Transverse colon (tissue), 4 donors: ENCODE results near the gene MAGEB3. TPM values are rescaled to one million over a fixed set of nuclear protein-coding genes. Genes with fewer than 3 reads are reported as not detected.

ENCODE experiments used
- DNase-seq: peaks from one replicate; pipeline ENCODE4 v3.0.0-alpha.2; 2019
- H3K27ac ChIP-seq, 4 donors: fragments of 200-600 bp; sonication (generic); 2 replicates each; pipeline ENCODE4 v1.5.1; 2016 to 2018; ENCODE audit warnings: inconsistent platforms in 4 of 4
- H3K27me3 ChIP-seq: fragments of 200-600 bp; sonication (generic); 2 replicates; pipeline ENCODE4 v1.5.1; 2017; ENCODE audit warnings: inconsistent platforms
- H3K36me3 ChIP-seq, 4 donors: fragments of 200-600 bp; sonication (generic); 2 replicates each; pipeline ENCODE4 v1.5.1; 2017 to 2019; ENCODE audit warnings: inconsistent platforms in 4 of 4
- H3K4me1 ChIP-seq, 4 donors: fragments of 200-600 bp; sonication (generic); 2 replicates each; pipeline ENCODE4 v1.5.1; 2017 to 2020; ENCODE audit warnings: inconsistent platforms in 4 of 4
- H3K4me3 ChIP-seq, 4 donors: fragments of 200-600 bp; sonication (generic); 1 replicate in 1 of 4; 2 replicates in 3 of 4; pipeline versions ENCODE4 v1.5.1 to v1.6.1; 2017 to 2019; ENCODE audit warnings: inconsistent platforms in 4 of 4
- H3K9me3 ChIP-seq, 2 donors: fragments of 200-600 bp; sonication (generic); 2 replicates each; pipeline ENCODE4 v1.5.1; 2017 to 2019; ENCODE audit warnings: inconsistent platforms in 2 of 2
- CTCF ChIP-seq, 5 experiments: fragments of 200-600 bp in 3 of 5; fragments of 450-650 bp in 2 of 5; sonication (generic) in 3 of 5; IDR thresholded peaks; 1 replicate in 2 of 5; 2 replicates in 3 of 5; pipeline ENCODE4 v1.5.1; 2016 to 2017; ENCODE audit warnings: antibody characterized with exemption in 5 of 5, inconsistent platforms in 3 of 5, mild to moderate bottlenecking in 2 of 5, moderate library complexity in 1 of 5
- EP300 ChIP-seq: sonication (generic); formaldehyde crosslinking; IDR thresholded peaks from one replicate; pipeline ENCODE4 v1.6.1; 2017; ENCODE audit warnings: antibody characterized with exemption, low read depth
- POLR2A ChIP-seq: fragments of 450-650 bp; IDR thresholded peaks from one replicate; pipeline ENCODE4 v1.6.1; 2016; ENCODE audit warnings: antibody characterized with exemption, mild to moderate bottlenecking, moderate library complexity
- POLR2AphosphoS5 ChIP-seq, 3 donors: sonication (generic); formaldehyde crosslinking; IDR thresholded peaks; one replicate each; pipeline ENCODE4 v1.6.1; 2016; ENCODE audit warnings: antibody characterized with exemption in 3 of 3
- WGBS, 2 donors: methylation state at CpG; one replicate each; pipeline ENCODE4 v1.1.5; 2018; ENCODE audit warnings: low coverage in 1 of 2; 5-methylcytosine and 5-hydroxymethylcytosine counted together
- in situ Hi-C, 4 donors: fragments of 200-750 bp; cut with MboI; loops; one replicate each; pipeline versions ENCODE4 v1.15.0 to v1.15.1; 2017; ENCODE audit warnings: low sequenced_read_pairs in 3 of 4, low pct_ligation_motif_present in 1 of 4, low pct_unique_long_range_greater_than_20kb in 1 of 4
- intact Hi-C: fragments of 100-400 bp; cut with DNase I; formaldehyde crosslinking; loops from one replicate; pipeline ENCODE4 v1.15.1; 2023; ENCODE audit warnings: low total_unique reads
- total RNA-seq, 4 donors: library from RNA; depleted of rRNA; stranded (reverse); fragments of >200 nt; gene quantifications; one replicate each; pipeline ENCODE4 v1.1.0, GENCODE V29; 2016

MAGEB3 gene
- total RNA-seq, 4 donors from 2014 or later, result not detected

GRCh38 chrX:30259927-30260326, 29.5 kb downstream of the MAGEB3 start:
- no peak for TF ChIP-seq CTCF (IDR thresholded peaks at IDR 0.05)
- Histone ChIP-seq H3K9me3 (no peaks in the 10 kb centered on the region), H3K4me1 (no peaks in the 10 kb centered on the region), H3K36me3 (no peaks in the 10 kb centered on the region), H3K27me3 (no peaks in the 10 kb centered on the region), H3K4me3 (no peak overlapping the region), H3K27ac (no peak overlapping the region)
- WGBS, 2 donors, result 52% methylated on average over 2 of the region's 2 CpGs; no CpG with 5 or more reads in 1 of the 2 donors
- DNase-seq, result no peak
- intact Hi-C loops, result no loop called here
- in situ Hi-C loops, result no loop called here

GRCh38 chrX:30261012-30261411, 30.6 kb downstream of the MAGEB3 start:
- TF ChIP-seq CTCF (IDR thresholded peaks at IDR 0.05), result no peak
- no peak for TF ChIP-seq EP300
- no peak for TF ChIP-seq POLR2A
- H3K36me3 ChIP-seq, result no peaks in the 10 kb centered on the region
- no peaks in the 10 kb centered on the region for H3K4me1 ChIP-seq
- in situ Hi-C loops, result no loop called here
- H3K27ac ChIP-seq, result no peak overlapping the region
- no peak for DNase-seq
- no peak overlapping the region for H3K4me3 ChIP-seq
- intact Hi-C loops, result no loop called here
- H3K9me3 ChIP-seq, result no peaks in the 10 kb centered on the region
- no peaks in the 10 kb centered on the region for H3K27me3 ChIP-seq

- H3K4me1 ChIP-seq, result no peaks in the 10 kb centered on the region
- no peaks in the 10 kb centered on the region for H3K36me3 ChIP-seq
- H3K4me3 ChIP-seq, result no peak overlapping the region
- no peak overlapping the region for H3K27ac ChIP-seq
- no peaks in the 10 kb centered on the region for H3K9me3 ChIP-seq
- no peaks in the 10 kb centered on the region for H3K27me3 ChIP-seq
- intact Hi-C loops (no loop called here), in situ Hi-C loops (no loop called here)
- TF ChIP-seq EP300, result no peak
- 65% methylated on average over 1 of the region's 1 CpG; no CpG with 5 or more reads in 1 of the 2 donors for WGBS, 2 donors
- no peak for DNase-seq
Measured at GRCh38 chrX:30262763-30263162, 32.3 kb downstream of the MAGEB3 start.

GRCh38 chrX:30270639-30271038, 40.2 kb downstream of the MAGEB3 start:
- H3K36me3 ChIP-seq, result no peaks in the 10 kb centered on the region
- no peak for DNase-seq
- intact Hi-C loops, result loop anchor here (5.0 kb wide), 1 partner anchor 1608 kb away; no protein-coding TSS in a partner anchor
- WGBS, 2 donors, result 73 to 80% methylated on average over 1 to 3 of the region's 3 CpGs
- no peak overlapping the region for H3K27ac ChIP-seq
- no peaks in the 10 kb centered on the region for H3K27me3 ChIP-seq
- no peaks in the 10 kb centered on the region for H3K4me1 ChIP-seq
- no peak overlapping the region for H3K4me3 ChIP-seq
- in situ Hi-C loops, result no loop called here
- TF ChIP-seq CTCF (IDR thresholded peaks at IDR 0.05) (no peak), EP300 (no peak)
- H3K9me3 ChIP-seq, result no peaks in the 10 kb centered on the region

GRCh38 chrX:30275498-30275897, 45.0 kb downstream of the MAGEB3 start:
- H3K27me3 ChIP-seq, result no peaks in the 10 kb centered on the region
- no peak for DNase-seq
- TF ChIP-seq POLR2A (no peak), POLR2AphosphoS5 (IDR thresholded peaks at IDR 0.05) (no peak), EP300 (no peak), CTCF (IDR thresholded peaks at IDR 0.05) (no peak)
- no peak overlapping the region for H3K27ac ChIP-seq
- H3K9me3 ChIP-seq, result no peaks in the 10 kb centered on the region
- H3K36me3 ChIP-seq, result no peaks in the 10 kb centered on the region
- H3K4me1 ChIP-seq, result no peaks in the 10 kb centered on the region
- H3K4me3 ChIP-seq, result no peak overlapping the region
- in situ Hi-C loops (no loop called here), intact Hi-C loops (no loop called here)
- 0 to 11% methylated on average over 1 of the region's 1 CpG for whole genome bisulfite sequencing, 2 donors
